A549 (cell line): ENCODE data around the gene SMIM15. TPM values are rescaled to one million over a fixed set of nuclear protein-coding genes. Genes with fewer than 3 reads are reported as not detected.

Experiments
- ATAC-seq, 2 experiments: fragments of 200-7000 bp in 1 of 2; fragments of >200 bp in 1 of 2; cut with Nextera tagmentation in 1 of 2; cut with Tn5 transposase in 1 of 2; 3 replicates each; pipeline versions ENCODE4 v1.8.0 to v1.9.1; 2018 to 2020; ENCODE audit warnings: mild to moderate bottlenecking in 1 of 2, moderate library complexity in 1 of 2
- CTCF ChIA-PET: fragments of 300-600 bp; sonication (Branson Sonifier 250); formaldehyde crosslinking; extraction: SDS; loops from one replicate; lab custom pipeline; 2021; ENCODE audit warnings: antibody characterized with exemption, inconsistent platforms; lab: Yijun Ruan, JAX
- POLR2A ChIA-PET: fragments of 350-600 bp; formaldehyde crosslinking; extraction: SDS; loops from one replicate; lab custom pipeline; 2021; ENCODE audit warnings: antibody characterized with exemption, inconsistent platforms; lab: Yijun Ruan, JAX
- DNase-seq, 2 experiments: peaks; one replicate each; pipeline versions ENCODE4 v3.0.0 to v3.0.0-alpha.2; 2011 to 2016; ENCODE audit warnings: low read depth in 1 of 2, low spot score in 1 of 2
- FAIRE-seq: peaks from 2 replicates; lab custom pipeline; 2011; peaks lifted over from hg19 to GRCh38; lab: Jason Lieb, UNC
- H3K27ac ChIP-seq, 2 experiments: fragments of >200 bp; sonication (Bioruptor Twin); formaldehyde crosslinking; 3 replicates each; pipeline ENCODE4 v1.5.1; 2016 to 2017
- H3K4me1 ChIP-seq: fragments of >200 bp; sonication (Bioruptor Twin); formaldehyde crosslinking; 3 replicates; pipeline ENCODE4 v1.6.1; 2016
- H3K4me2 ChIP-seq: fragments of >200 bp; sonication (Bioruptor Twin); formaldehyde crosslinking; 3 replicates; pipeline ENCODE4 v1.6.1; 2016
- H3K4me3 ChIP-seq: fragments of >200 bp; sonication (Bioruptor Twin); formaldehyde crosslinking; 3 replicates; pipeline ENCODE4 v1.5.1; 2016
- H3K9me3 ChIP-seq: fragments of >200 bp; sonication (Bioruptor Twin); formaldehyde crosslinking; 3 replicates; pipeline ENCODE4 v1.6.1; 2016
- BHLHE40 ChIP-seq: IDR thresholded peaks from 2 replicates; pipeline ENCODE4 v1.6.1; 2012; ENCODE audit warnings: low read depth, low read length, inconsistent platforms
- CEBPB ChIP-seq, 2 experiments: fragments of >200 bp in 1 of 2; sonication (Bioruptor Twin) in 1 of 2; formaldehyde crosslinking in 1 of 2; IDR thresholded peaks; 2 replicates each; pipeline ENCODE4 v1.6.1; 2012 to 2016
- CTCF ChIP-seq: fragments of >200 bp; sonication (Bioruptor Twin); formaldehyde crosslinking; IDR thresholded peaks from 3 replicates; pipeline ENCODE4 v1.5.1; 2016
- E2F6 ChIP-seq: IDR thresholded peaks from 2 replicates; pipeline ENCODE4 v1.6.1; 2012; ENCODE audit warnings: low read depth, borderline replicate concordance
- EHMT2 ChIP-seq: fragments of 200-600 bp; sonication (generic); IDR thresholded peaks from 2 replicates; pipeline ENCODE4 v1.6.1; 2016; ENCODE audit warnings: antibody characterized with exemption, low read depth, mild to moderate bottlenecking, moderate library complexity
- HOXA7 ChIP-seq: fragments of 250-450 bp; sonication (Bioruptor Pico); IDR thresholded peaks from 2 replicates; pipeline ENCODE4 v1.5.0; 2020; ENCODE audit warnings: mild to moderate bottlenecking, moderate library complexity
- JUNB ChIP-seq: fragments of >200 bp; sonication (Bioruptor Twin); formaldehyde crosslinking; IDR thresholded peaks from 2 replicates; pipeline ENCODE4 v1.6.1; 2016
- MAFK ChIP-seq: fragments of 450-650 bp; IDR thresholded peaks from 2 replicates; pipeline ENCODE4 v1.6.1; 2014; ENCODE audit not compliant: partially characterized antibody
- MAZ ChIP-seq: fragments of 150-350 bp; IDR thresholded peaks from 2 replicates; pipeline ENCODE4 v1.6.1; 2014; ENCODE audit warnings: antibody characterized with exemption, low read depth, low read length, borderline replicate concordance
- MYC ChIP-seq: IDR thresholded peaks from 2 replicates; pipeline ENCODE4 v1.6.1; 2012; ENCODE audit warnings: mild to moderate bottlenecking, inconsistent platforms, low read length, improper control_type of control experiment, borderline replicate concordance
- NR3C1 ChIP-seq: fragments of >200 bp; sonication (Bioruptor Twin); formaldehyde crosslinking; IDR thresholded peaks from 3 replicates; pipeline ENCODE4 v1.6.1; 2017
- RAD21 ChIP-seq, 2 experiments: fragments of >200 bp in 1 of 2; sonication (Bioruptor Twin) in 1 of 2; formaldehyde crosslinking in 1 of 2; IDR thresholded peaks in 1 of 2; conservative IDR thresholded peaks in 1 of 2; 2 replicates in 1 of 2; 3 replicates in 1 of 2; pipeline ENCODE4 v1.6.1; 2012 to 2018; ENCODE audit warnings: inconsistent platforms in 1 of 2
- RFX5 ChIP-seq: fragments of 450-650 bp; IDR thresholded peaks from 2 replicates; pipeline ENCODE4 v1.7.1; 2014; ENCODE audit warnings: antibody characterized with exemption, mild to moderate bottlenecking, moderate library complexity
- SMC3 ChIP-seq: fragments of >200 bp; sonication (Bioruptor Twin); formaldehyde crosslinking; IDR thresholded peaks from 3 replicates; pipeline ENCODE4 v1.6.1; 2018; ENCODE audit warnings: inconsistent platforms
- TFCP2L1 ChIP-seq: fragments of 250-450 bp; sonication (Bioruptor Pico); IDR thresholded peaks from 2 replicates; pipeline ENCODE4 v1.5.0; 2021; ENCODE audit warnings: mild to moderate bottlenecking
- WGBS: methylation state at CpG from one replicate; pipeline ENCODE4 v1.1.6; 2017; ENCODE audit errors: missing lambda C conversion rate; 5-methylcytosine and 5-hydroxymethylcytosine counted together
- polyA plus RNA-seq, 4 experiments: library from polyadenylated mRNA; depleted of rRNA in 3 of 4; stranded (reverse); fragments of >200 nt; fragmentation: RNase III in 1 of 4; extraction: RNeasy Plus Mini Kit Qiagen cat#74134 plus additional on column Dnase treatment in 1 of 4; gene quantifications; 2 replicates in 3 of 4; 3 replicates in 1 of 4; pipeline ENCODE4 v1.2.3, GENCODE V29; 2011 to 2017

The SMIM15 gene
- polyA plus RNA-seq, 2 of the 4 experiments (the other 2 are of a cell fraction), result 58.0 to 131 TPM

GRCh38 chr5:61171479-61171878 lies 9.2 kb upstream of the SMIM15 start:
- Histone ChIP-seq H3K4me3 (no peak overlapping the region), H3K4me2 (no peak overlapping the region)
- ATAC-seq, result no peak
- CTCF ChIA-PET, result interaction anchor here (1.0 to 1.3 kb wide), 2 partner anchors 159 to 646 kb away, joined by 5 to 6 read pairs; no protein-coding TSS in a partner anchor
- peak; percentile 96 for TF ChIP-seq MAFK
- TF ChIP-seq EHMT2, result no peak
- TF ChIP-seq, all 56 proteins: peak for 1
- Histone ChIP-seq H3K27ac (no peak overlapping the region), H3K9me3 (no peaks in the 10 kb centered on the region), H3K4me1 (no peaks in the 10 kb centered on the region)
- DNase-seq (no peak), FAIRE-seq (no peak)
- WGBS, result 88% methylated on average over 1 of the region's 1 CpG
- POLR2A ChIA-PET, result no interaction called here

- FAIRE-seq, result no peak
- Histone ChIP-seq H3K4me1 (no peaks in the 10 kb centered on the region; the same call in 2 of the 3 replicates), H3K4me3 (no peak overlapping the region), H3K9me3 (no peaks in the 10 kb centered on the region)
- CTCF ChIA-PET, result interaction anchor here (0.6 to 3.0 kb wide), 4 partner anchors 133 to 490 kb away, joined by 3 to 12 read pairs (median 4); no protein-coding TSS in a partner anchor
- POLR2A ChIA-PET, result no interaction called here
- 91% methylated on average over 8 of the region's 8 CpGs for WGBS
- no peak for TF ChIP-seq JUNB
- TF ChIP-seq BHLHE40, result no peak
- no peak for TF ChIP-seq EHMT2
- TF ChIP-seq TFCP2L1 (CRISPR knock-in tag), result no peak
- TF ChIP-seq CTCF, result no peak
- no peak for TF ChIP-seq MYC
- TF ChIP-seq E2F6, result no peak
- TF ChIP-seq NR3C1, result no peak
- TF ChIP-seq, all 56 proteins: peak for 0
- H3K4me2 ChIP-seq, result no peak overlapping the region
- ATAC-seq (no peak), DNase-seq (no peak)
- H3K27ac ChIP-seq, result no peak overlapping the region
Measured at GRCh38 chr5:61168951-61169350, 6.7 kb upstream of the SMIM15 start.

GRCh38 chr5:61167382-61167781 lies 5.1 kb upstream of the SMIM15 start:
- ATAC-seq (peak in 1 of 2 experiments; percentile 18; a peak in 1 of 6 replicates), DNase-seq (peak; percentile 24 to 51), FAIRE-seq (no peak)
- H3K4me1 ChIP-seq, result no peaks in the 10 kb centered on the region; the same call in 2 of the 3 replicates
- CTCF ChIA-PET, result interaction anchor here (0.6 to 2.2 kb wide), 6 partner anchors 99 to 491 kb away, joined by 3 to 5 read pairs (median 4); no protein-coding TSS in a partner anchor
- TF ChIP-seq MAZ (no peak), CTCF (peak; percentile 77), HOXA7 (CRISPR knock-in tag) (no peak), CEBPB (IDR thresholded peaks at IDR 0.05) (no peak), RAD21 (conservative IDR thresholded peaks at IDR 0.05 in 1 of 2, IDR thresholded peaks at IDR 0.05 in 1 of 2) (peak; percentile 82 to 83), SMC3 (peak; percentile 79), MAFK (peak; percentile 48), RFX5 (no peak)
- no peak overlapping the region for H3K27ac ChIP-seq
- H3K4me2 ChIP-seq, result no peak overlapping the region
- POLR2A ChIA-PET, result no interaction called here
- 31% methylated on average over 4 of the region's 4 CpGs for WGBS
- H3K9me3 ChIP-seq, result no peaks in the 10 kb centered on the region
- H3K4me3 ChIP-seq, result no peak overlapping the region
